Activated CD4-positive, CD25-positive, alpha-beta regulatory T cell treated with anti-CD3 and anti-CD28 coated beads, Interleukin-2, amount 50 U/mL, for 72 hours (primary cell): Measurements from ENCODE around the gene PSMD11.
A peak's percentile ranks its signal among the peaks of the same experiment; 100 is the strongest.
"Not testable (repeated sequence)": the region's sequence is repeated elsewhere in the genome, so short reads cannot be mapped to it uniquely, and the experiment has no call there.

ENCODE experiments used
- DNase-seq: peaks from one replicate; pipeline ENCODE4 v3.0.0; 2021

The PSMD11 gene

DNA sequence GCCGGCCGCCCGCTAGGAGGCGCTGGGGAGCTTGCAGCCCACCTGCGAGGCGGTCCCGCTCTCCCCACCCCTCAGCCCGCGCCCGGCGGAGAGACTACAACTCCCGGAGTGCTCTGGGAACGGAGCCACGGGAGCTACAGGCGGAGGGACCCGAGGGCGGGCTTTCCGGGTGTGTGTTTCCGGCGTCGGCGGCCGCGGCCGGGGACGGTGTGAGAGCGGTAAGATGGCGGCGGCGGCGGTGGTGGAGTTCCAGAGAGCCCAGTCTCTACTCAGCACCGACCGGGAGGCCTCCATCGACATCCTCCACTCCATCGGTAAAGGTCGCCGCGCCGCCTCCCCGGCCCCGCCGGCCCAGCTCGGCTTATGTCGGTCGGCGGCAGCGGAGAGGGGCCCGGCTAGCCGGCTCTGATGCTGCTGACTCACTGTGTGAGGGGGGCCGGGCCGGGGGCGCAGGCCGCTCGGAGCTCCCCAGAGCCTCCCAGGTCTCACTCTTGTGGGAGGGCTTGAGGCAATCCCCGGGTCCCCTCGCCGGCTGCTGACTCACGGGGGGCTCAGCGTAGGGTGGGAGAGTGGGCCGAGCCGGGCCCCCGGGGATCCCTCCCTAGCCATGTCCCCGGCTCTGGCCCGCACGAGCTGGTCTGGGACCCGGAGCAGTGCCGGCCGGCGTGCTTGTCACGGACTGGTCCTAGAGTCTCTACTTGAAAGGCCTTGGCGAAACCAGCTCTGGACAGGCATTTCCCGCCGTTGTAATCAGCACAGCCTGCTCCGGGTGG is at the start of gene PSMD11:
Gene PSMD11, plus strand, starts transcription at position 210 of the 773 bp plus-strand sequence. Its CDS starts 14 bp downstream, at position 224.
- DNase-seq = peak; percentile 98

DNA sequence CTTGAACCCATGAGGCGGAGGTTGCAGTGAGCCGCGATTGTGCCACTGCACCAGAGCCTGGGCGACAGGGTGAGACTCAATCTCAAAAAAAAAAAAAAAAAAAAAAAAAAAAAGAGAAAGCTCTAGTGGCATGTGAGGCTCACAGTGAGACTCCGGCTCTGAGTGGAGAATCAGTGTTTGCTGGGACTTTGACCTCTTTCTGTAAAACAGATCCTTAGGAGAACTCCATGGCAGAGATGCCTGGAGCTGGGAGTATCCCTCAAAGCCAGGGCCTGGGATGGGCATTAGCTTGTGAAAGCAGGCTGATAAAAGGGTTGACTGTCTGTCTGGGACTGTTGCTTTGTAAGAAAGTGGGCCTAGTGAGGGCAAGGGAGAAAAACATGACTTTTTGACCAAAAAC is 48.0 kb upstream of the PSMD11 start:
- DNase-seq = no peak

DNA sequence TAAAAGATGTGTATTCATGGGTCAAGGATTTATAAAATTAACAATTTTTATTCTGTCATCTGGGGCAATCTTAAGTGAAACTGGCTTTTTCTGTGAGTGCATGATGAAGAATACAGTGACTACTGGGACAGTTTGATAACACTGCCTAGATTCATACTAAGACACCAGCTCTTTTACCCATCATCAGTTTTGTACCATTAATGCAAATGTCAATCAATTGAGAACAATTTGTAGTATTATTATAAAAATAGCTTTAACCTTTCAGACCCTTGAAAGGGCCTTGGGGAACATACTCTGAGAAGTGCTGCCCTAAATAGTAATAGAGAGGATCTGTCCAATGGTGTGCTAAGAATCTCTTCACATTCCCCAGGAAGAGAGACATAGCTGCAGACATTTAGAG is 45.4 kb upstream of the PSMD11 start:
- no peak for DNase-seq

DNA sequence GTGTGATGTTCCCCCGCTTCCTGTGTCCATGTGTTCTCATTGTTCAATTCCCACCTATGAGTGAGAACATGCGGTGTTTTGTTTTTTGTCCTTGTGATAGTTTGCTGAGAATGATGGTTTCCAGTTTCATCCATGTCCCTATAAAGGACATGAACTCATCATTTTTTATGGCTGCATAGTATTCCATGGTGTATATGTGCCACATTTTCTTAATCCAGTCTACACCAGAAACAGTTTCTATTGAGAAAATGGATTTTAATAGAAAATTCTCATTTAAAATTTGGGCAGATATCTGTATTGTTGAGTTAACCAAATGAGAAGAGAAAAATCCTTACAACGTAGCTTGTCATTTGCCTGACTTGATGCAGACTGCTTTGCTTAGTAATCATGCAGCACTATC is 34.2 kb upstream of the PSMD11 start:
- DNase-seq = not testable (repeated sequence)

DNA sequence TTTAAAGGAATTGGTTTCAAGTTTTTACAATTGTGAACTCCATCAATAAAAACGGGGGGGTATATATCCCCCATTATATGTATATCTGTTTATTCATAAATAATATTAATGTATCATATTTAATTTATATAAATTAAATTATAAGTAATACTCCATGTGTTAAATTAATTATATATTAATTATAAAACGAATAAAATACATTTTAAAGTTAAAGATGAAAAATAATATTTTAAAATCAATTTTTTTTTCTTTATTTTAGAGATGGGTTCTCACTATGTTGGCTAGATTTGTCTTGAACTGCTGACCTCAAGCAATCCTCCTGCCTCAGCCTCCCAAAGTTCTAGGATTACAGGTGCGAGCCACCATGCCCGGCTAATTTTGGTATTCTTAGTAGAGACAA is 17.4 kb upstream of the PSMD11 start:
- no peak for DNase-seq

DNA sequence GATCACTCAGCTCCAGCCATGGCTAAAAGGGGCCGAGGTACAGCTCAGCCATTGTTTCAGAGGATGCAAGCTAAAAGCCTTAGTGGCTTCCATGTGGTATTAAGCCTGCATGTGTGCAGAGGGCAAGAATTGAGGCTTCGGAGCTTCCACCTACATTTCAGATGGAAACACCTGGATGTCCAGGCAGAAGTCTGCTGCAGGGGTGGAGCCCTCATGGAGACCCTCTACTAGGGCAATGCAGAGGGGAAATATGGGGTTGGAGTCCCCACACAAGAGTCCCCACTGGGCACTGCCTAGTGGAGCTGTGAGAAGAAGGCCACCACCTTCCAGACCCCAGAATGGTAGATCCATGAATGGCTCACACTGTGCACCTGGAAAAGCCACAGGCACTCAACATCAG is 14.7 kb upstream of the PSMD11 start:
- DNase-seq = no peak

DNA sequence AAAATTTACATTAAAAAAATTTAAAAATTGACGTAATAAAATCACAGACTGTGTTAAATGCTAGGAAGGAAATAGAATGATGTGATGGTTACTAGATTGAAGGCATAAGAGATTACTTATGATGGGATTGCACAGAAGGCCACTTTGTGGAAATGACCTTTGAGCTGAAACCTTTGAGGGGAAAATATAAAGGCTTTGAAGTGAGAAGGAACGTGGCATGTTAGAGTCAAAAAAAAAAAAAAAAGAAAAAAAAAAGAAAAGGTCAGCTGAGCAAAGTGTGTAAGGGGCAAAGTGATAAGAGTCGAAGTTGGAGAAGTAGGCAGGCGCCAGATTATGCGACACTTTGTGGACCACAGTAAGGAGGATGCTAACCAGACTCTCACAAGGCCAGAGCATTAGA is 3.6 kb upstream of the PSMD11 start:
- DNase-seq = no peak

DNA sequence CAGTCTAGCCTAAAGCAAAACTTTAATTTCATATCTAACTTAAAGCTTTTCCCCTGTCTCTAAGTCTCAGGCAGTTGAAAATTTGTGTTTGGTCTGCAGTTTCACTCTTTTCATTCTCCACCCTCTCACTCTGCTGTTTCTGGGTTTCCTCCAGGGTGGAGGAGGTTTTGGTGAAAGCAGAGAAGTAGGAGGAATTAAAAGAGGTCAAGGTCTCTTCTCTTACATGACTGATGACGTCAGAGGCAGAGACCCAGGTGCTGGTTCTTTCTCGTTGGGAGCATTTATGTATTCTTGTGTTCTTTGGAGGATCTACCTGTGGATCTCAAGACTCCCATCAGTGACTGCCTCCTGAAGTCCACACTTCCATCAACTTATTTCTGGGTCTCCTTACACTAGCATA is 2.4 kb upstream of the PSMD11 start:
- DNase-seq = no peak

DNA sequence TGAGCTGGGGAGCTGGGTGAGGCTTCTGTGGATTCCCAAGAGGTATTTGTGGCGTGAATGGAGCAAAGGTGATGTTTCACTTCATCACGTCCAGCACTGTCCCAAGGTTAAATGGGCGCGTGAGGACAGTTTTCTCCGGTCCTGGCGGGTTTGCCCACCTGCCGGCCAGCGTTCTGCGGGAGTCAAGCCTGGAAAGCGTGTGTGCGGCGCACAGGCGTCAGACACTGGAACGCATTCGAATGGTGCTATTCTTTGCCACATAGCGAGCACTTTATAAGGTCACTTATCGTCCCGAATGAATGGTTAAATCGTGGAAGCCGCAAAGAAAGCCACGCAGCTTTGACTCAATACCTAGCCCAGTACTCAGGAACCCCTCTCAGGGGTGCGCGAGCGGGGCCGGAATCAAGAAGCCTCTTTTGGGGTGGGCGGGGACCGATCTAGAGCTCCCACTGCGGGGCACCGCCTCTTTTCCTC is 446 bp upstream of the PSMD11 start:
- no peak for DNase-seq

DNA sequence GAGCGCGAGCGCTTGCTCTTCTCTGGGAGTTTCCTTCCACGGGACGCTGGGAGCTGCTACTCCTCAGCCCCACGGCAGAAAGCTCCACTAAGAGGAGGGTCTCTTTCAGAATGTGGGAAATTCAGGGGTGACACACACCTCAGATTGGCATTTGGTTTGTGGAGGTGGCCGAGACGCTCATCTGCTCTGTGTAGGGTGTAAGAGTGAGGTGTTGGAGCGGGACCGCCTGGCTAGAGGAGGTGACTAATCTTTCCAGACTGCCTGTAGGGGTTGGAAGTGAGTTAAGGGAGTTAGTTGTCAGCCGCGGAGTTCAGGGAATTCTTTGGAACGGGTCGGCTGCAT is 735 bp downstream of the PSMD11 start:
- no peak for DNase-seq

DNA sequence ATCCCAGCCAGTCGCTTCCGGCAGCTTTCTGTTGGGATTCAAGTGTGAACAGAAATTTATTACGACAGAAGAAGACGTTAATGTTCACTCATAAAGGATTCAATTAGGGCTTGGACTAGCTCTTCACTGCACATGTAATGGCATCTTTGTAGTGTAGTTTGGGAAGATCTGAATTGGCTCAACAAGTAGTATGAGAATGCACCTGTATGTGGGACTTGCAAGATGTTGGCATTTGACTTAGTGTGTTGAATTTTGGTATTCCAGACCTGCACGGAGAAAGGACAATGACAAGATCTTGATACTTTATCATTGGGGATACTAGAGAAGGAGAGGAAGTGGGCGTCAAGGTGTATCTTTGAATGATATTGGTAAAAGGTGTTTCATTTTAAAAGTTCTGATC is 1.2 kb downstream of the PSMD11 start:
- no peak for DNase-seq

DNA sequence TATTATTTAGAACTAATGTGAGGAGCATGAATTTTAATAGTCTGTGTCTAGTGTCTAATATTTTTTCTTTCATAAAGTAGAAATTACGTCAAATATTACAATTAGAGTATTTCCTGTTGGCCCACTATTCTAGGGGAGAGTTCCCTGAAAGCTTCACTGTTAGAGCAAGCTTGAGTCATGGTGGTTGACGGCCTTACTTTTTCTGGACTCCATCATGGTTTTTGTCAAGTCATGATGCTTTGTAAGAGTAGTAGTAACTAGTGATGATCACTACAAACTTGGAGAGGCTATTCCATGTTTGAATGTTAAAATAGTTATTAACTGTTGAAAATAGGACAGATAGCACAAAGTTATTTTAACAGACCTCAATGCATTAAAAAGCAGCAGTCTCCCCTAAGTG is 1.7 kb downstream of the PSMD11 start:
- no peak for DNase-seq

DNA sequence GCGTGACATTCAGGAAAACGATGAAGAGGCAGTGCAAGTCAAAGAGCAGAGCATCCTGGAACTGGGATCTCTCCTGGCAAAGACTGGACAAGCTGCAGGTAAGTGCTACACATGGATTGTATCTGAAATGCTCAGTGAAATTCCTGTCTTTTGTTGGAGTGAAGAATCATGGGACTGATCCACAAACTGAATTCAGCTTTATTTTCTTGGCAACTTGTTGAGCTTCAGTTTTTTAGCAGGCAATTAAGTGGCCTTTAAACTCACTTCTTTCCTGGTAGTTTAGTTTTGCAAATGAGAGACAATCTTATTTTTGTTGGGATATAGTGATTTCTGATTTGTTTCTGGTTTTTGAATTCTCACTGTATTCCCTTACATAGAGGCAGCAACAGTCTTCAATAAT is 2.6 kb downstream of the PSMD11 start:
- no peak for DNase-seq

DNA sequence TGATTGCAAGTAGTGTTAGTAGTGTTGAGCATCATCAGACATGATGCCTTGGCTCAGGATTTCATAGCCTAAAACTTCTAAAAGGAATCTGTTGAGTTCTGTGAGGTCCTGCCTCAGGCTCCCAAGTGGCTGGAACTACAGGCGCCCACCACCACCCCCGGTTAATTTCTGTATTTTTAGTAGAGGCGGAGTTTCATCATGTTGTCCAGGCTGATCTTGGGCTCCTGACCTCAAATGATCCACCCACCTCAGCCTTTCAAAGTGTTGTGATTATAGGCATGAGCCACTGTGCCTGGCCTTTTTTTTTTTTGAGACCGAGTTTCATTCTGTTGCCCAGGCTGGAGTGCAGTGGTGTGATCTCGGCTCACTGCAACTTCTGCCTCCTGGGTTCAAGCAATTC is 5.7 kb downstream of the PSMD11 start:
- DNase-seq = no peak

DNA sequence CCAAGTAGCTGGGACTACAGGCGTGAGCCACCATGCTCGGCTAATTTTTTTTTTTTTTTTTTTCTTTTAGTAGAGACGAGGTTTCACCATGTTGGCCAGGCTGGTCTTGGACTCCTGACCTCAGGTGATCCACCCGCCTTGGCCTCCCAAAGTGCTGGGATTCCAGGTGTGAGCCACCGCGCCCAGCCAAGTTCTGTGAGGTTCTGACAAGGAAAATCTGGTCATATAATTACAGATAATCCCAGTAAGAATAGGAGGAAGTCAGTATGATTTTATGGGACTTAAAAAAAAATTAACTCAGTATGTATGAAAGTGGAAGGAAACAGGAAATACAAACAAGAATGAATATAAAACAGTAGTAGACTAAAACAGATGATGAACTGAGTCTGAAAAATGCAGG is 6.1 kb downstream of the PSMD11 start:
- not testable (repeated sequence) for DNase-seq

DNA sequence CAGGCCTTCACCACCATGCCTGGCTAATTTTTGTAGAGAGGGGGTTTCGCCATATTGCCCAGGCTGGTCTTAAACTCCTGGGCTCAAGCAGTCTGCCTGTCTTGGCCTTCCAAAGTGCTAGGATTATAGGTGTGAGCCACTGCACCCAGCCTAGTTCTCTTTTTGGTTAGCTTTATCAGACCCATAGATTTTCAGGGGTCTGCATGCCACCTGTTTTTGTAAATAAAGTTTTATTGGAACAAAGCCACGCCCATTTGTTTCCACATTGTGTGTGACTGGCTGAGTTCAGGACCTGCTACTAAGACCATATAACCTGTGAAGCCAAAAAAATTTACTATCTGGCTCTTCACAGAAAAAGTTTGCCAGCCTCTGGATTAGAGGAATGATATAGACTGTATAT is 7.6 kb downstream of the PSMD11 start:
- DNase-seq = no peak

DNA sequence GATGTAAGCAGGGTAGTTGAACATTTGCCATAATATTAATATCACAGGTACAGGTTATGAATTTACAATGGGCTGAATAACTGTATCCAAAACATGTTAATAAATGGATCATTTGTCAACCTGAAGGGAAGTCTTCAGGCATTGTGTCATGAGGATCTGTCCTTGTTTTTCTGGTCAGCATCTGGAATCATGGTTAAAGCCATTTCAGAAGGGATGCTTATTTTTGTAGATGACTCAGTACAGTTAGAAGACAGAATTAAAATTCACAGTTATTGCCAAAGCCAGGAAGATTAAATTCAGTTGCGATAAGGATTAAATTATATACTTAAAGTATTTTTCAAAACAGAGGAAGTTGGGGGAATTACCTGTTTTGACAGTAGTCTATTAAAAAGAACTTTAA is 8.0 kb downstream of the PSMD11 start:
- no peak for DNase-seq

DNA sequence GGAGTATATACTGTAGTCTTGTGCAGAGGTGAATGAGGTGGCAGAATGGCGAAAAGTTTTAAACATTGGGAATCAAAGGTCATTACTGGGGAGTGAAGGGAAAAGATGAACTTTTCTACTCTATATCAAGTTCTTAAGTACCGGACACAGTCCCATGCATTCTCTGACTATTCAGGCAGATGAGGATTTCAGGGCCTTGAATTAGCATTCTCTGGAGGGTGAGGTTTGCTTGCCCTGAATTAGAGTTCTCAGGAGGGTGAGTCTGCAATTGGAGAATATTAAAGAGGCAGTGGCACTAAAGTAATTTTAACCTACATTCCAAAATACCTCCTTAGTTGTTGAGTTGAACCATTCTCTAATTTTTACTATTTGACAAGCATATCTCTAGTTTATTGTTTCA is 9.1 kb downstream of the PSMD11 start:
- DNase-seq = no peak

DNA sequence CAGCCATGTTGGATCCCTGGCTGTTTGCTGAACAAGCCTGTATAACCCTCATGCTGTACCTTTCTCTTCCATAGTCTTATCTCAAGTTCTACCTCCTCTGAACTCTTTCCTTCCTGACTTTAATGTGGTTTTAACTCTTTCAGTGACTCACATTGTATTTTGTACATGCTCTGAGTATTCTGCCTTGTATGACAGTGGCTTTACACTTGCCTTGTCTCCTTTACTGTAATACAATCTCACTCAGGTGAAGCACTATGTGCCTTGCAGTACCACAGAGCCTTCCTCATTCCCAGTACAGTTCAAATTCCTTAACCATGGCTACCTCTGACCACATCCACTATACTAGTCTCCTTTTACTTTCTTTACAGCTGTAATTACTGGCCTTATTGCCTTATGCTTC is 14.1 kb downstream of the PSMD11 start:
- no peak for DNase-seq

DNA sequence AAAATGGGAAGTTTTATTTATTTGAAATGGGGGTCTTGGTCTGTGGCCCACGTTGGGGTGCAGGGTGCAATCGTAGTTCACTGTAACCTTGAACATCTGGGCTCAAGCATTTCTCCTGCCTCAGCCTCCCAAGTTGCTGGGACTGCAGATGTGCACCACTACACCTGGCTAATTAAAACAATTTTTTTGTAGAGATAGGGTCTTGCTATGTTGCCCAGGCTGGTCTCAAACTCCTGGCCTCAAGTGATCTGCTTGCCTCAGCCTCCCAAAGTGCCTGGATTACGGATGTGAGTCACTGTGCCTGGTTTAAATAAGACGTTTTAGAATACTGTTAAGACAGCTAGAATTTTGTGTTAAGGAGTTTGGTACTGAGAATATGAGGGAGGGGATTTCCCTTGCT is 15.7 kb downstream of the PSMD11 start:
- DNase-seq = no peak

DNA sequence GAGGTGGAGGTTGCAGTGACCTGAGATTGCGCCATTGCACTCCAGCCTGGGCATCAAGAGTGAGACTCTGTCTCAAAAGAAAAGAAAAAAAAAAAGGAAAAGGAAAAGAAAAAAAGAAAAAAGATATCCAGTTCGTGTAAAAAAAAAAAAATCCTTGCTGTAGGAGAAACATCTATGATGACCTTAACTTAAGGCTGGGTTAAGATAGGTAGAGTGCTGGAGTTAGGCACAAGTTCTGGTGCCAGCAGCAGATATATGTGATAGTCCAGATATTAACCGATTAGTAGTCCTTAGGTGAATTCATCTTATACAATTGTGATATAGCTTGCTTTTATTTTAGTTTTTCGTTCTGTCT is 17.2 kb downstream of the PSMD11 start:
- no peak for DNase-seq

DNA sequence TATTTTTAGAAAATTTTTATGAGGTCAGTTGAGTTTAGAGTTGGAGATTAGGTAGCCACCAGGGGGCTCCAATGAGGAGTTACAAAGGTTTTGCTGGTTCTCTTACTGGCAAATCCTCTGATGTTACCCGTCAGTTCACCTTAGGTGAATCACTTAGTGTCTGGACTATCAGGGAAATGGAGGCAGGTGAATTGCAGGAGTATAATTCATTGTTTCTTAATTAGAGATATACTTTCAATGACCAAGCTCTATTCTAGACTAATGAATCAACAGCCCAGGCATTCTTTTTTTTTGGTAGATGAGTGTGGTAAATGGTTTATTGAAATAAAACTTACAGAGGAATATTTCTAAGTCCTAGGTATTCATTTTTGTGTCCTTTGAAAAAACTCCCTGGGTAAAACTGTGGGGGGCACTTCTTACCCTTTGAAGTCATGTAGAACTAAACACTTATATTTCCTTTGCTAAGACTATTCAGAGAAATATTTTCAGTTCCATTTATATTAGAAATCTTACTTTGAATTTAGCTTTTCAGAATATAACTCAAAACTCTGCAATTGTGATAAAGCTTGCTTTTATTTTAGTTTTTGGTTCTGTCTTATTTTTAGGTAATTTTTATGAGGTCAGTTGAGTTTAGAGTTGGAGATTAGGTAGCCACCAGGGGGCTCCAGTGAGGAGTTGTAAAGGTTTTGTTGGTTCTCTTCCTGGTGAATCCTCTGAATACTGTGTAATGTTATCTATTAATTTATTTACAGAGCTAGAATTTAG is 17.7 kb downstream of the PSMD11 start:
- peak; percentile 61 for DNase-seq

DNA sequence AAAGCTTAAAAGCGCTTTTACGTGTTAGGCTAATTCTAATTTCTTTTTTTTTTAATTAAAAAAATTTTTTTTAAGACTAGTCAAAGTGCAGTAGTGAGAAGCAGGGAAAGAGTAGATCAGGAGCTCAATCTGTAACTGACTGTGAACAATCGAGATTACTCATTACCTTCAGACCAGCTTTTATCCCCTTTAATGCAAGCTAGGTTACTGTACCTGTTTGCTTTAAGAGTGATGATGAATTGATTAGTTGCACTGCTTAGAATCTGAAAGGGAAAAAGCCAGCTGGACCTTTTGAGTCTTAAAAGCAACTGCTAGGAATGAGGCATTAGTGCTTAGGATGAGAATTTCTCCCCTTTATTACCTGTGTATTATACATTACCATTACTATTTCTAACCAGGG is 19.0 kb downstream of the PSMD11 start:
- no peak for DNase-seq

DNA sequence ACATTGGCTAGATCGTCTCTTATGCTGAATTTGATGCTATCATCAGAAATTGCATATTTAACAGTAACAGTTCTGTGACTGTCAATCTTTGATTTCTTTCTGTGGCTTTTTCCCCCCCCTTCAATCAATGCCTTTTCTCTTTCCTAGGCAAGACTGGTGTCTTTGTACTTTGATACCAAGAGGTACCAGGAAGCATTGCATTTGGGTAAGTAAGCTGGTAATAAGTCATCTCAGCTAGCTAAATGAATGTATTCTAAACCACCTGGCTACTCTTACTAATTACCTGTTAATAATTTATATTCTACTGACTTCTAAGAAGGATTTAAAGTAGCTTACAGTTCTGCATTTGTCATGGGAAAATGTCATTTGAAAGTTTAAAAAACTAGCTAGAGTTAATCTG is 20.1 kb downstream of the PSMD11 start:
- no peak for DNase-seq

DNA sequence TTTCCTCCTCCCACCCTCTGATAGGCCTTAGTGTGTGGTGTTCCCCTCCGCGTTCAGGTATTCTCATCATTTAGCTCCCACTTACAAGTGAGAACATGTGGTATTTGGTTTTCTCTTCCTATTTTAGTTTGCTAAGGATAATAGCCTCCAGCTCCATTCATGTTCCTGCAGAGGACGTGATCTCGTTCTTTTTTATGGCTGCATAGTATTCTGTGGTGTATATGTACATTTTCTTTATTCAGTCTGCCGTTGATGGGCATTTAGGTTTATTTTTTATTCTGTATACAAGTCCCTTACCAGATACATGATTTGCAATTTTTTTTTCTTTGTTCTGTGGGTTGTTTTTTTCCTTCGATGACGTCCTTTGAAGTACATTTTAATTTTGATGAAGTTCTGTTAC is 23.6 kb downstream of the PSMD11 start:
- no peak for DNase-seq
